ENCODE measurements around the gene MDFI.

The MDFI gene

DNA sequence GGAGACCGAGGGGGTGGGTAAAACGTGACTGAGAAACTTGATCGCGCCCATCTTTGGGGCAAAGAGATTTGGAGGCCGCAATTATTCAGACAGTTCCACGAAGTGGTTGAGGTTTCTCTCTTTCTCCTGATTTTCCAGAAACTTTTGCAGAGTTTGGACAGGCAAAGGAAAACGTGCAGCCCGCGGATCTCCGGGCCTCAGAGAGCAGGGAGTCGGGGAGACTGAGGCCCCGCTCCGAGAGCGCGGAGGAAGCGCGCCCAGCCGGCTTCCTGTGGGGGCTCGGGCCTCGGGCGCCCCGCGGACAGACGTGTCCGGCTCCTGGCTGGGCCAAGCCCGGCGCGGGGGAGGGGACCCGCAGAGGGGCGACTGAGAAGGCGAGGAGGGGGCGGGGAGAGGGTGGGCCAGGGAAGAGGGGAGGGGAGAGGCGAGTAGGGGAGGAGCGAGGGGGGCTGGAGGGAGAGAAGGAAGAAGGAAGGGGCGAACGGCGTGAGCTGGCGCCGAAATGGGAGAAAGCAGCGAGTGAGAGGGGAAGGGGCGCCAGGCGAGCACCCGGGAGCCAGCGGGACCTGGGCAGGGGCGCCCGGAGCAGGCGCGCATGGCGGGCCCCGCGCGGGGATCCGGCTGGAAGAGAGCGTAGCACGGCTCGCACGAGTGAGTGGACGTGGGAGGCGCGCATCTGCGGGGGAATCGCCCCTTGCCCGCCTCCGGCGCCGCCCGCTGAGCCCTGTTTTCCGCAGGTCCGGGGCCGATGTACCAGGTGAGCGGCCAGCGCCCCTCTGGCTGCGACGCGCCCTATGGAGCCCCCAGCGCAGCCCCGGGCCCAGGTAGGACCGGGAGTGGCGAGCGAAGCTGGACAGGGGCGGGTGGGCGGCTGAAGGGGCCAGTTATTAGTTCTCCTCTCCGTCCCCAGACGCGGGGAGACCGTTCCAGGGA is at the start of gene MDFI:
Gene MDFI (plus strand): TSS at position 467 of the 933 bp plus-strand sequence. CDS start 282 bp downstream, at position 749.
- no peak for DNase-seq

DNA sequence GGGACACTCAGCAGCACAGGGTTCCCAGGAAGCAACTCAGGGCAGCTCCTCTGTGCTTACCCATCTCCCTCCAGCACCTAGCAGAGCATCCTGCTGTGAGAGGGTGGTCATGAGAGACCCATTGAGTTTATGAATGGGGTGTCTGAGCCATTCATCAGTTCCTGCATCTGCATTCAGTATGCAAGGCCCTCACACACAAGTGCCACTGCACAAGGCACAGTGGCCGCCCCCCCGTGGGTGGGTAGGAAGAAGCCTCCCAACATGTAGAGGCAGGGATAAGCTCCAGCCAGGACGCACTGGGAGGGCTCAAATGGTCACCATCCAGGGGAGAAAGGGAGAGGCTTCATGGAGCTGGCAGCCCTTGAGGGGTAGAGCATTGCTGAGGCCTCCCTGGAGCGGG is 49.0 kb upstream of the MDFI start:
- DNase-seq: no peak

GRCh38 chr6:41589636-41590622 is 48.3 kb upstream of the MDFI start:
- DNase-seq: no peak

DNA sequence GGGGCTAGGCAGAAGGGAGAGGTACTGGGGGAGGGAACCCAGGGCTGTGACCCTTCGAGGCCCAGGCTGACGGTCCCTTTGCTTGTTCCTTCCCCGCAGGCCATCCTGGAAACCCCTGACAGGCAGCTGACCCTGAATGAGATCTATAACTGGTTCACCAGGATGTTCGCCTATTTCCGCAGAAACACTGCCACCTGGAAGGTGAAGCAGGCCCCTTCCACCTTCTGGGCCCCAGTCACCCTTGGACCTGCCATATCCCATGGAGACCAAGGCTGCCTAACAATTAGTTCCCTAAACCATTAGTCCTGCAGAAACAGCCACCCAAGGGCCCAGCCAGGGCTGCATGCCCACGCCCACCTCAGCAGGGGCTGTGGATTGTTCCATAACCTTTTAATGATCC is 47.1 kb upstream of the MDFI start:
- DNase-seq: no peak

- peak; percentile 74 to 82 for DNase-seq
Observed at GRCh38 chr6:41591859-41592502, 46.3 kb upstream of the MDFI start.

DNA sequence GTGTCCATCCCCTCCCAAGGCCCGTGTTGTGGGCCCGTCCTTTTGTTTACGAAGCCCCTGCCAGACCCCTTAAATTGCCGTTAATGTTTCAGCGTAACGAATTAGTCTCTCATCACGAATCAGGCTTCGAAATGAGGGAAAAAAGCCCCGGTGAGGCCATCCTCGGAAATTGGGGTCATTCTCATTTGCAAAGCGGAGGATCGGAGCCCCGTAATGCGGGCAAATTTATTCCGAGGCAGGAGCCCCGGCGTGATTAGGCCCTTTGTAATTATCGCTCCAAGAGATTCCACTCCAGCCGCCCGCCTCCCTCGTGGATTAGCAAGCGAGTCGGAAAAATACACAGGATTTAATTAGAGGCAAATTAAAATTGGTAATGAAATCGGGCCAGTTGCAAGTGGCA is 44.9 kb upstream of the MDFI start:
- DNase-seq: no peak

DNA sequence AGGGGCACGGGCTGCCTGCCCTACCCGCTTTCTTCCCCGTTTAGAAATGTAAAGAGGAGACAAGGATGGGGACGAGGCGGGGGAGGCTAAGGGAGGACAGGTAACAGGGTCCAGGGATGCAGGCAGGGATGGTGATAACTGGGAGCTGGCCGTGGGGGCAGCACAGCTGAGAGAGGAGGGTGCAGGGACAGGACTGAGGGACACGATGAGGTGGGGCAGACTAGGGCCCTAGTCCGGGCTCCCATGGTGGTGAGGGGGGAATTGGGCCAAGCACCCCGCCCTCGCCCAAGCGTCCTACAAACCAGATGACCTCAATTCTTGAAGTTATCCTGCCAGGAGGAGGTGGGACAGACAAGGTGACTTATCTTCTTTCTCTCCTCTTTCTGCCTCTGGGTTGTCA is 44.4 kb upstream of the MDFI start:
- no peak for DNase-seq

DNA sequence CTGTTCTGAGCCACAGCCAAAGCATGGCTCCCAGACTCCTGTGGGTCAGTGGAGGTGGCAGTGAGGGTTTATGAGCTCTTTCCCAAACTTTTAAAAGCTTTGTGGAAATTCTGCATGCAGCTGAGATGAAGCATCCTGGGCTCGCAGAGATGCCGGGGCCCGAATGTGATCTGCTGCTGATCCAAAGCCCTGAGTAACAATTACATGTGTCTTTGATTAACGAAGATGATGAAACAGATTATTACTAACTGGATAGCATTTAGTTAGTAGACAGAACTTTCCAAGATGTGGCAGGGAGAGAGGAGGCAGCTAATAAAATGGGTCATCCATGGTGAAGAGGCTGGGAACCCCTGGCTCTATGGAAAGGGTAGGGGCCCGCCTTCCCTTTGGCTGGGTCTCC is 43.9 kb upstream of the MDFI start:
- no peak for DNase-seq

DNA sequence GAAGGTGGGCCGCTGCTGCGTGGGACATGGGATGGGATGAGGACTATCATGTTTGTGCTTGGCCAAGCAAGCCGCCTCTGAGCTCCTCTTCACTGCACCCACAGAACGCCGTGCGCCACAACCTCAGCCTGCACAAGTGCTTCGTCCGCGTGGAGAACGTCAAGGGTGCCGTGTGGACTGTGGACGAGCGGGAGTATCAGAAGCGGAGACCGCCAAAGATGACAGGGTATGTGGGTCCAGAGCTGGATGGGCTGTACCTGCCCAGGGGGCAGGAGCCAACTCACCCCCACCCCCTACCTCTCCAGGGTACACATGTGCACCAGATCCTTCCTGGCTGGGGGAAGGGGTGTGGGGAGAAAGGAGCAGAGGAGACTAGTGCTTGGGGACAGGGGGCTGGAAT is 43.5 kb upstream of the MDFI start:
- no peak for DNase-seq

DNA sequence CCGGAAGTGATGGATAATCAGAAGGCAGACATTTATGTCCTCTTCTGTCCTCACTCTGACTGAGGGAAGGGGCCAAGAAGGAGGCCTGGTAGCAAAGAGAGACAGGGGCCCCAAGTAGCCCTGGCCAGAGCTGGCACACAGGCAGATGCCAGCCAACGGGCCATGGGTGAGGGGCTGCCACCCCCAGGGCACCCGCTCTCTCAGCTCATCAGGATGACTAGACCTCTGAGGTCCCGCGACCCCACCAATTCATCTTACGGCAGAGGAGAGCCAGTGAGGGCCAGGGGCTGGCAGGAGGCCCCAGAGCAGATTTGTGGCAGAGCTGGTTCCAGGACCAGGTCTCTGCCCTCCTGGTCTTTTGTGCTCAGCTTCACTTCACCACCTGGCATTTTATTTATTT is 43.1 kb upstream of the MDFI start:
- DNase-seq: no peak

DNA sequence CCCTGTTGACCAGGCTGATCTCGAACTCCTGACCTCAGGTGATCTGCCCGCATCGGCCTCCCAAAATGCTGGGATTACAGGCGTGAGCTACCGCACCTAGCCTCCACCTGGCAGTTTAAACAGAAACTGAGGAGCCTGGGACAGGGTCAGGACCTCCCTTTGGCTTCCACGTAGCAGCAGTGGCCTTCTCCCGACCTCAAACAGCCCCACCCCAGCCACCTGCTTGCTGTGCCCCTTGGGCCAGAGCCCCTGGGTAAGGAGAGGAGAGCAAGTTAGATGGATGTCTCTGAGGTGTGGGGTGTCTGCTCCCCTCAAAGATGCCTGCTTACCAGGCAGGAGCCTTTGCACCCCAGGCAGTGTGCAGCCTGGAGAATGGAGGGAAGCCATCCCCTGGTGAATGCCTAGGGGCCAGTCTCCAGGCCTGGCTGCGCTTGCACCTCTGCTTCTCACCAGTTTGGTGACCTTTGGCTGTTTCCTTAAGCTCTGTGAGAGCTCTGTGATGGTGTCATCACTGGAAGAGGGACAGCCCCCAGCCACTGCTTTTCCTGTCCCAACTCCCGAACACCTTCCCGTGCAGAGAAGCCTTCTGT is 42.1 kb upstream of the MDFI start:
- DNase-seq: no peak

DNA sequence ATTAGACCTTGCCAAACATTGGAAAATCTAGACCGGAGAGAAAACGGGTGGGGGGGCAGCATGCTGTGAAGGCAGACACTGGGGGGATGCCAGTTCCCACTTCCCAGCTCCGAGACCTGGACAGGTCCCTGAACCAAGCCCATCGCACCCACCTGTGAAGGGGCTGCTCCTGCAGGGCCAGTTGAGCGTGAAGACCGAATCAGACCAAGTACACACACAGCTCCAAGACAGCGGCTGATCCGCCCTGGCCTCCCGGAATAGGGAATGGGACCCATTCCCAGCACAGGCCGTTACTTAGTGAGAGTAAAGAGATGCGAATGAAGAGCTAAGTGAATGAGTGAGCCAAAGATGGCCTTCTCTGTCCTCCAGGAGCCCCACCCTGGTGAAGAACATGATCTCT is 41.5 kb upstream of the MDFI start:
- DNase-seq: no peak

GRCh38 chr6:41597246-41598000 is 40.8 kb upstream of the MDFI start:
- no peak for DNase-seq

GRCh38 chr6:41598670-41599014 is 39.6 kb upstream of the MDFI start:
- DNase-seq: no peak

- no peak for DNase-seq
Observed at GRCh38 chr6:41599015-41599851, 39.0 kb upstream of the MDFI start.

- no peak for DNase-seq
Observed at GRCh38 chr6:41599852-41600445, 38.3 kb upstream of the MDFI start.

GRCh38 chr6:41600499-41601247 is 37.6 kb upstream of the MDFI start:
- no peak for DNase-seq

DNA sequence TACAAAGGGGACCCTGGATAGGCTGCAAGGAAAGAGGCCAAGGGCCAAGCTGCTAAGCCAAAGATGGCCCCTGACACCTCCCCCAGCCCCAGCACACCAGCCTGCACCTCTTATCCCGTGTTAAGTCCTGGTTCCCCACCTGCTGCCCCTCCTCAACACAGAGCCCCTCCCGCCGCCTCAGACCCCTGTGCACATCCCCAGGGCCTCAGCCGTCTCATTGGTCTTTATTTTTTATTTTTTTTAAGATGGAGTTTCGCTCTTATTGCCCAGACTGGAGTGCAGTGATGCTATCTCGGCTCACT is 37.1 kb upstream of the MDFI start:
- no peak for DNase-seq

GRCh38 chr6:41602422-41602743 is 35.9 kb upstream of the MDFI start:
- no peak for DNase-seq

All from stimulated activated CD4-positive, alpha-beta T cell treated with anti-CD3 and anti-CD28 coated beads, Interleukin-2, amount 100 ng/mL, for 48 hours (primary cell).